Suprapubic skin (tissue), 4 donors: ENCODE results near the gene A2ML1. TPM values are rescaled to one million over a fixed set of nuclear protein-coding genes. Genes with fewer than 3 reads are reported as not detected.
A peak's percentile ranks its signal among the peaks of the same experiment; 100 is the strongest.
"Not testable (repeated sequence)": the region's sequence is repeated elsewhere in the genome, so short reads cannot be mapped to it uniquely, and the experiment has no call there.

Experiments used
- DNase-seq, 2 donors: peaks; one replicate each; pipeline ENCODE4 v3.0.0-alpha.2; 2019; ENCODE audit warnings: low spot score in 2 of 2
- H3K27ac ChIP-seq: fragments of 200-600 bp; sonication (generic); one replicate; pipeline ENCODE4 v1.5.1; 2019
- H3K27me3 ChIP-seq: fragments of 200-600 bp; sonication (generic); one replicate; pipeline ENCODE4 v1.5.1; 2019
- H3K36me3 ChIP-seq: fragments of 200-600 bp; sonication (generic); one replicate; pipeline ENCODE4 v1.5.1; 2019
- H3K4me1 ChIP-seq: fragments of 200-600 bp; sonication (generic); one replicate; pipeline ENCODE4 v1.5.1; 2019
- H3K4me3 ChIP-seq: fragments of 200-600 bp; sonication (generic); one replicate; pipeline ENCODE4 v1.5.1; 2019; ENCODE audit warnings: mild to moderate bottlenecking
- H3K9me3 ChIP-seq: fragments of 200-600 bp; sonication (generic); one replicate; pipeline ENCODE4 v1.5.1; 2019
- EP300 ChIP-seq: sonication (generic); formaldehyde crosslinking; IDR thresholded peaks from one replicate; pipeline ENCODE4 v1.6.1; 2017; ENCODE audit warnings: antibody characterized with exemption
- POLR2A ChIP-seq, 2 donors: fragments of 450-650 bp; IDR thresholded peaks; one replicate each; pipeline ENCODE4 v1.6.1; 2017; ENCODE audit warnings: antibody characterized with exemption in 2 of 2, mild to moderate bottlenecking in 2 of 2, moderate library complexity in 2 of 2
- POLR2AphosphoS5 ChIP-seq, 3 donors: sonication (generic); formaldehyde crosslinking; IDR thresholded peaks; one replicate each; pipeline ENCODE4 v1.6.1; 2017; ENCODE audit warnings: antibody characterized with exemption in 3 of 3
- WGBS: methylation state at CpG from one replicate; pipeline ENCODE4 v1.1.5; 2018; 5-methylcytosine and 5-hydroxymethylcytosine counted together
- total RNA-seq, 4 donors: library from RNA; depleted of rRNA; stranded (reverse); fragments of >200 nt; gene quantifications; one replicate each; pipeline ENCODE4 v1.1.0, GENCODE V29; 2016
- TF ChIP-seq, protein P1 (sequence below), 2 donors: fragments of 200-600 bp in 1 of 2; fragments of 450-650 bp in 1 of 2; sonication (generic) in 1 of 2; IDR thresholded peaks; one replicate each; pipeline ENCODE4 v1.5.1; 2016 to 2019; ENCODE audit warnings: antibody characterized with exemption in 2 of 2, mild to moderate bottlenecking in 1 of 2, moderate library complexity in 1 of 2

A2ML1 gene
- total RNA-seq, 4 donors from 2014 or later = 166 to 268 (median 218) TPM

DNA sequence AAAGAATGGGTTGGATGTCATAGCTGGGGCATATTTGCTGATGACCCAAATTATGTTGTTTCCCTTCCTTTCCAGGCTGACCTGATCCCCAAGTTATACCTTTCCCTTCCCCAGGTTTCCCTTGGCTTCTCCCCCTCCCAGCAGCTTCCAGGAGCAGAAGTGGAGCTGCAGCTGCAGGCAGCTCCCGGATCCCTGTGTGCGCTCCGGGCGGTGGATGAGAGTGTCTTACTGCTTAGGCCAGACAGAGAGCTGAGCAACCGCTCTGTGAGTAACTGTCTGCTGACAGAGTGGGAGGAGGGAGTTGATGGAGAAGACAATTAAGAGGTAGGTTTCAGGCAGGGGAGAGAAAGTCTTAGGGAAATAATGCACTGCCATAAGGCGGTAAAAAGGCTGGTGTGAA, 25.0 kb downstream of the A2ML1 start:
- H3K36me3 ChIP-seq = no peaks in the 10 kb centered on the region
- no peak for TF ChIP-seq POLR2AphosphoS5 (IDR thresholded peaks at IDR 0.05)
- TF ChIP-seq, protein P1, sequence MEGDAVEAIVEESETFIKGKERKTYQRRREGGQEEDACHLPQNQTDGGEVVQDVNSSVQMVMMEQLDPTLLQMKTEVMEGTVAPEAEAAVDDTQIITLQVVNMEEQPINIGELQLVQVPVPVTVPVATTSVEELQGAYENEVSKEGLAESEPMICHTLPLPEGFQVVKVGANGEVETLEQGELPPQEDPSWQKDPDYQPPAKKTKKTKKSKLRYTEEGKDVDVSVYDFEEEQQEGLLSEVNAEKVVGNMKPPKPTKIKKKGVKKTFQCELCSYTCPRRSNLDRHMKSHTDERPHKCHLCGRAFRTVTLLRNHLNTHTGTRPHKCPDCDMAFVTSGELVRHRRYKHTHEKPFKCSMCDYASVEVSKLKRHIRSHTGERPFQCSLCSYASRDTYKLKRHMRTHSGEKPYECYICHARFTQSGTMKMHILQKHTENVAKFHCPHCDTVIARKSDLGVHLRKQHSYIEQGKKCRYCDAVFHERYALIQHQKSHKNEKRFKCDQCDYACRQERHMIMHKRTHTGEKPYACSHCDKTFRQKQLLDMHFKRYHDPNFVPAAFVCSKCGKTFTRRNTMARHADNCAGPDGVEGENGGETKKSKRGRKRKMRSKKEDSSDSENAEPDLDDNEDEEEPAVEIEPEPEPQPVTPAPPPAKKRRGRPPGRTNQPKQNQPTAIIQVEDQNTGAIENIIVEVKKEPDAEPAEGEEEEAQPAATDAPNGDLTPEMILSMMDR (IDR thresholded peaks at IDR 0.05) = no peak
- TF ChIP-seq POLR2A (IDR thresholded peaks at IDR 0.05) = no peak
- no peak for TF ChIP-seq EP300
- no peak overlapping the region for H3K27ac ChIP-seq
- H3K9me3 ChIP-seq = no peaks in the 10 kb centered on the region
- 85% methylated on average over 6 of the region's 6 CpGs for WGBS
- H3K27me3 ChIP-seq = no peaks in the 10 kb centered on the region
- no peak for DNase-seq
- H3K4me3 ChIP-seq = no peak overlapping the region
- H3K4me1 ChIP-seq = no peaks in the 10 kb centered on the region

DNA sequence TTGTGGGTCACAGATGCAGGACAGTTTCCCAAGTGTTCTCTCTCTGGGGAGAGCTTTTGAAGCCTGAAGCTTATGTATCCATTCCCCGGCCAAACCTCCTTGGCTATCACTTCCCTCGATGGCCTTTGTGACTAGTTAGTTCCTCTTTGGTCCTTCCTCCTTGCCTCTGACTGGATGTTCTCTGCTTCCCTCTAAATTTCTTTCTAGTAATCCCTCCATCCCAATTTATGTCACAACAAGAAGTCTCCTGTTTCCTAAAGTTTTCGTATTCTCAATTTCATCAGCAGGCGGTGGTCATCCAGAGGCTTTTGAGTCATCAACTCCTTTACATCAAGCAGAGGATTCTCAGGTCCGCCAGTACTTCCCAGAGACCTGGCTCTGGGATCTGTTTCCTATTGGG, 27.5 kb downstream of the A2ML1 start:
- no peaks in the 10 kb centered on the region for H3K4me1 ChIP-seq
- DNase-seq = no peak
- H3K36me3 ChIP-seq = no peaks in the 10 kb centered on the region
- no peak for TF ChIP-seq POLR2A (IDR thresholded peaks at IDR 0.05)
- no peak for TF ChIP-seq EP300
- TF ChIP-seq, protein P1 (IDR thresholded peaks at IDR 0.05) = no peak
- no peak for TF ChIP-seq POLR2AphosphoS5 (IDR thresholded peaks at IDR 0.05)
- no peak overlapping the region for H3K27ac ChIP-seq
- no peak overlapping the region for H3K4me3 ChIP-seq
- WGBS = 88% methylated on average over 5 of the region's 5 CpGs
- H3K9me3 ChIP-seq = no peaks in the 10 kb centered on the region
- H3K27me3 ChIP-seq = no peaks in the 10 kb centered on the region

DNA sequence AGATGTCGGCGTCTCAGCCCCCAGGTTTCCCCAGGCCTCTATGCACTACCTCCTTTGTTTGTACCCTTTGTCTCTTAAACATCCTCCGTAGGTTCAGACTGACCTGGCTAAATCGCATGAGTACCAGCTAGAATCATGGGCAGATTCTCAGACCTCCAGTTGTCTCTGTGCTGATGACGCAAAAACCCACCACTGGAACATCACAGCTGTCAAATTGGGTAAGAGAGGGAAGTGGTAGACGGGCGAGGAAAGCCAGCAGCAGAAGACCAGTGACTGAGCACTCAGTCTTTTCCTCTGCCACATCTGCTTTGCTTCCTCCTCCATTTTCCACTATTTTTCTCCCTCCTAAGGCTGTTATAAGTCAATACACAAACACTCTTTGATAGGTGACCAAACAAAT, 29.7 kb downstream of the A2ML1 start:
- H3K4me1 ChIP-seq = no peaks in the 10 kb centered on the region
- no peak overlapping the region for H3K4me3 ChIP-seq
- H3K9me3 ChIP-seq = no peaks in the 10 kb centered on the region
- H3K27me3 ChIP-seq = no peaks in the 10 kb centered on the region
- WGBS = 65% methylated on average over 7 of the region's 7 CpGs
- no peak for DNase-seq
- TF ChIP-seq POLR2A (IDR thresholded peaks at IDR 0.05) (no peak), POLR2AphosphoS5 (IDR thresholded peaks at IDR 0.05) (no peak)
- H3K27ac ChIP-seq = no peak overlapping the region
- no peaks in the 10 kb centered on the region for H3K36me3 ChIP-seq

DNA sequence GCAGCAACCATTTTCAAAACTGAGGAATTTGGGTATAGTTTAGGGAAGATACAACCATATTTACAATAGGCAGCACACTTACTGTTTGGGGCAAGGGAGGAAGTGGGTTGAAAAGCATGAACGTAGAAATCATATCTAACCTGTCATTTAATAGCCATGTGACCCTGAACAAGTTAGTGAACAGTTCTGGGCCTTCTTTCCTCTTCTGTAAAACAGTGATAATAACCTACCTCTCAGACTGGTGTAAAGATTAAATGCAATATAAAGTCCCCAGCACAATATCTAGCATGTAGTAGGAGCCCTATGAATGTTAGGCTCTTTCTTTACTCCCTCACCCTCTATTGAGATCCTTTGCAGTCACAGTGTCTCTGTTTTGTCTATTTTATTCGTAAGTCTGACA, 33.5 kb downstream of the A2ML1 start:
- no peaks in the 10 kb centered on the region for H3K36me3 ChIP-seq
- H3K27ac ChIP-seq = no peak overlapping the region
- H3K27me3 ChIP-seq = no peaks in the 10 kb centered on the region
- TF ChIP-seq POLR2AphosphoS5 (IDR thresholded peaks at IDR 0.05) (no peak), EP300 (no peak), POLR2A (IDR thresholded peaks at IDR 0.05) (no peak)
- TF ChIP-seq, protein P1 (IDR thresholded peaks at IDR 0.05) = no peak
- 46% methylated on average over 2 of the region's 2 CpGs for WGBS
- H3K4me1 ChIP-seq = no peaks in the 10 kb centered on the region
- DNase-seq = no peak
- no peaks in the 10 kb centered on the region for H3K9me3 ChIP-seq
- H3K4me3 ChIP-seq = no peak overlapping the region

DNA sequence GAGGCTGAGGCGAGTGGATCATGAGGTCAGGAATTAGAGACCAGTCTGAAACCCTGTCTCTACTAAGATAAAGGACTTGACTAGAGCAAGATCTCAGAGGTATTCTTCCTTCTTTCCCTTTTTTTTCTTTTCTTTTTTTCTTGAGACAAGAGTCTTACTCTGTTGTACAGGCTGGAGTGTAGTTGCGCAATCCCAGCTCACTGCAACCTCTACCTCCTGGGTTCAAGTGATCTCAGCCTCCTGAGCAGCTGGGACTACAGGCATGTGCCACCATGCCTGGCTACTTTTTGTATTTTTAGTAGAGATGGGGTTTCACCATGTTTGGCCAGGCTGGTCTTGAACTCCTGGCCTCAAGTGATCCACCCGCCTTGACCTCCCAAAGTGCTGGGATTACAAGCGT, 37.0 kb downstream of the A2ML1 start:
- H3K9me3 ChIP-seq, H3K27me3 ChIP-seq, H3K36me3 ChIP-seq, H3K27ac ChIP-seq, H3K4me3 ChIP-seq, DNase-seq, H3K4me1 ChIP-seq: not testable (repeated sequence)
- WGBS = 95% methylated on average over 4 of the region's 4 CpGs

DNA sequence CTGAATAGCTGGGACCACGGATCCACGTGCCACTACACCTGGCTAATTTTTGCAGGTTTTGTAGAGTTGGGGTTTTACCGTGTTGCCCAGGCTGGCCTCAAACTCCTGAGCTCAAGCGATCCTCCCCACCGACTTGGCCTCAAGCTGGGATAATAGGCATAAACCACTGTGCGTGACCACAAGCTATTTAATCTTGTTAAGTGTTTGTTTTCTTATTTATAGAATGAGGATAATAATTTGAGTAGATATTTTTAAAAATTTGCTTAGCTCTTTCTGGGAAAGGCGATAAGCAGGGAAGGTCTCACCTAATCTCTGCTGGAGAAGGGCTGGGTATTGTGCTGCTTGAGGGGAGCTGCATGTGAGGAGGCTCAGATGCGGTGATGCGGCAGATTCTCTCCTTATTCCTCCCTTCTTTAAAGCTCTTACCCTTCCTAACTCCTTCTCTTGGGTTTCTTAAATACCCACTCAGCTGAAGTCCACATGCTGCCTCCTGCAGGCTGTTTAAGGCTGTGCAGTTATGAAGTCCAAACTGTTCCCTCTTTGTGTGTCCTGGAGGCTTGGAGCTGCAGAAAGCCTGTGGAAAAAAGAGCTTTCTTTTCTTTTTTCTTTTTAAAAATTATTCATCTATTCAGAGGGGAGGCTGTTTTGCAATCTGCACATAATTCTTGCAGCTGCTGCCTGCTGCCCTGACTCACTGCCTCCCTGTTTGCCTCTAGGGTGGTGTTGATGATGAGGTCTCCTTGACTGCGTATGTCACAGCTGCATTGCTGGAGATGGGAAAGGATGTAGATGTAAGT, 37.9 kb downstream of the A2ML1 start:
- DNase-seq = no peak
- H3K4me1 ChIP-seq = no peaks in the 10 kb centered on the region
- H3K4me3 ChIP-seq = no peak overlapping the region
- no peaks in the 10 kb centered on the region for H3K27me3 ChIP-seq
- no peaks in the 10 kb centered on the region for H3K9me3 ChIP-seq
- TF ChIP-seq POLR2A (IDR thresholded peaks at IDR 0.05) (no peak), EP300 (no peak), POLR2AphosphoS5 (IDR thresholded peaks at IDR 0.05) (no peak)
- TF ChIP-seq, protein P1 (IDR thresholded peaks at IDR 0.05) = peak in 1 of 2 donors; percentile 60
- WGBS = 75% methylated on average over 10 of the region's 10 CpGs
- H3K27ac ChIP-seq = no peak overlapping the region
- no peaks in the 10 kb centered on the region for H3K36me3 ChIP-seq
